ENCODE results near the gene OR1L8. TPM values are rescaled to one million over a fixed set of nuclear protein-coding genes. Genes with fewer than 3 reads are reported as not detected.

The OR1L8 gene
- total and polyA plus RNA-seq, 2 experiments from 2014 or later: not detected

DNA sequence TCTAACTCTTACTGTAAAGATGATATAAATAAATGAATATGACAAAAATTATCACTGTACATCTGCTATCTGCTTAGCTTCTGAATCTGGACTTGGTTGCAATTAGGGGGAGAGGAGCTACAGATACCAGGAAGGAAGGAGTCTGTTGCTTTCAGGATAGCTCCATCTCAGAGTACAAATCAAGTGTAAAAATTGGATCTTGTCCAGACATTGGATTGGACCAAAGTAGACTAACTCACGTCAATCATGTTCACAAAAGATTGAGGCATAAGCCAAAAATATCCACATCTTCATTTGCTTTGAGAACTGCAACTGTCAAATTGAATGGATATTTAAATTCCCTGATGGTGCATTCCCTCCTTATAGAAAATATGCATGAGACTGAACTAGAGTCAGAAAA lies 22.5 kb upstream of the OR1L8 start (continued):
- TF ChIP-seq NANOG (IDR thresholded peaks at IDR 0.05; ENCODE audit: borderline replicate concordance) (no peak), JUNB (IDR thresholded peaks at IDR 0.05; ENCODE audit: unreplicated experiment) (no peak), ZNF114 (CRISPR knock-in tag; IDR thresholded peaks at IDR 0.05) (no peak)
- TF ChIP-seq, protein P1, sequence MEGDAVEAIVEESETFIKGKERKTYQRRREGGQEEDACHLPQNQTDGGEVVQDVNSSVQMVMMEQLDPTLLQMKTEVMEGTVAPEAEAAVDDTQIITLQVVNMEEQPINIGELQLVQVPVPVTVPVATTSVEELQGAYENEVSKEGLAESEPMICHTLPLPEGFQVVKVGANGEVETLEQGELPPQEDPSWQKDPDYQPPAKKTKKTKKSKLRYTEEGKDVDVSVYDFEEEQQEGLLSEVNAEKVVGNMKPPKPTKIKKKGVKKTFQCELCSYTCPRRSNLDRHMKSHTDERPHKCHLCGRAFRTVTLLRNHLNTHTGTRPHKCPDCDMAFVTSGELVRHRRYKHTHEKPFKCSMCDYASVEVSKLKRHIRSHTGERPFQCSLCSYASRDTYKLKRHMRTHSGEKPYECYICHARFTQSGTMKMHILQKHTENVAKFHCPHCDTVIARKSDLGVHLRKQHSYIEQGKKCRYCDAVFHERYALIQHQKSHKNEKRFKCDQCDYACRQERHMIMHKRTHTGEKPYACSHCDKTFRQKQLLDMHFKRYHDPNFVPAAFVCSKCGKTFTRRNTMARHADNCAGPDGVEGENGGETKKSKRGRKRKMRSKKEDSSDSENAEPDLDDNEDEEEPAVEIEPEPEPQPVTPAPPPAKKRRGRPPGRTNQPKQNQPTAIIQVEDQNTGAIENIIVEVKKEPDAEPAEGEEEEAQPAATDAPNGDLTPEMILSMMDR (conservative IDR thresholded peaks at IDR 0.05; ENCODE audit: low read depth in 2 of 2): no peak
- TF ChIP-seq, protein P2, sequence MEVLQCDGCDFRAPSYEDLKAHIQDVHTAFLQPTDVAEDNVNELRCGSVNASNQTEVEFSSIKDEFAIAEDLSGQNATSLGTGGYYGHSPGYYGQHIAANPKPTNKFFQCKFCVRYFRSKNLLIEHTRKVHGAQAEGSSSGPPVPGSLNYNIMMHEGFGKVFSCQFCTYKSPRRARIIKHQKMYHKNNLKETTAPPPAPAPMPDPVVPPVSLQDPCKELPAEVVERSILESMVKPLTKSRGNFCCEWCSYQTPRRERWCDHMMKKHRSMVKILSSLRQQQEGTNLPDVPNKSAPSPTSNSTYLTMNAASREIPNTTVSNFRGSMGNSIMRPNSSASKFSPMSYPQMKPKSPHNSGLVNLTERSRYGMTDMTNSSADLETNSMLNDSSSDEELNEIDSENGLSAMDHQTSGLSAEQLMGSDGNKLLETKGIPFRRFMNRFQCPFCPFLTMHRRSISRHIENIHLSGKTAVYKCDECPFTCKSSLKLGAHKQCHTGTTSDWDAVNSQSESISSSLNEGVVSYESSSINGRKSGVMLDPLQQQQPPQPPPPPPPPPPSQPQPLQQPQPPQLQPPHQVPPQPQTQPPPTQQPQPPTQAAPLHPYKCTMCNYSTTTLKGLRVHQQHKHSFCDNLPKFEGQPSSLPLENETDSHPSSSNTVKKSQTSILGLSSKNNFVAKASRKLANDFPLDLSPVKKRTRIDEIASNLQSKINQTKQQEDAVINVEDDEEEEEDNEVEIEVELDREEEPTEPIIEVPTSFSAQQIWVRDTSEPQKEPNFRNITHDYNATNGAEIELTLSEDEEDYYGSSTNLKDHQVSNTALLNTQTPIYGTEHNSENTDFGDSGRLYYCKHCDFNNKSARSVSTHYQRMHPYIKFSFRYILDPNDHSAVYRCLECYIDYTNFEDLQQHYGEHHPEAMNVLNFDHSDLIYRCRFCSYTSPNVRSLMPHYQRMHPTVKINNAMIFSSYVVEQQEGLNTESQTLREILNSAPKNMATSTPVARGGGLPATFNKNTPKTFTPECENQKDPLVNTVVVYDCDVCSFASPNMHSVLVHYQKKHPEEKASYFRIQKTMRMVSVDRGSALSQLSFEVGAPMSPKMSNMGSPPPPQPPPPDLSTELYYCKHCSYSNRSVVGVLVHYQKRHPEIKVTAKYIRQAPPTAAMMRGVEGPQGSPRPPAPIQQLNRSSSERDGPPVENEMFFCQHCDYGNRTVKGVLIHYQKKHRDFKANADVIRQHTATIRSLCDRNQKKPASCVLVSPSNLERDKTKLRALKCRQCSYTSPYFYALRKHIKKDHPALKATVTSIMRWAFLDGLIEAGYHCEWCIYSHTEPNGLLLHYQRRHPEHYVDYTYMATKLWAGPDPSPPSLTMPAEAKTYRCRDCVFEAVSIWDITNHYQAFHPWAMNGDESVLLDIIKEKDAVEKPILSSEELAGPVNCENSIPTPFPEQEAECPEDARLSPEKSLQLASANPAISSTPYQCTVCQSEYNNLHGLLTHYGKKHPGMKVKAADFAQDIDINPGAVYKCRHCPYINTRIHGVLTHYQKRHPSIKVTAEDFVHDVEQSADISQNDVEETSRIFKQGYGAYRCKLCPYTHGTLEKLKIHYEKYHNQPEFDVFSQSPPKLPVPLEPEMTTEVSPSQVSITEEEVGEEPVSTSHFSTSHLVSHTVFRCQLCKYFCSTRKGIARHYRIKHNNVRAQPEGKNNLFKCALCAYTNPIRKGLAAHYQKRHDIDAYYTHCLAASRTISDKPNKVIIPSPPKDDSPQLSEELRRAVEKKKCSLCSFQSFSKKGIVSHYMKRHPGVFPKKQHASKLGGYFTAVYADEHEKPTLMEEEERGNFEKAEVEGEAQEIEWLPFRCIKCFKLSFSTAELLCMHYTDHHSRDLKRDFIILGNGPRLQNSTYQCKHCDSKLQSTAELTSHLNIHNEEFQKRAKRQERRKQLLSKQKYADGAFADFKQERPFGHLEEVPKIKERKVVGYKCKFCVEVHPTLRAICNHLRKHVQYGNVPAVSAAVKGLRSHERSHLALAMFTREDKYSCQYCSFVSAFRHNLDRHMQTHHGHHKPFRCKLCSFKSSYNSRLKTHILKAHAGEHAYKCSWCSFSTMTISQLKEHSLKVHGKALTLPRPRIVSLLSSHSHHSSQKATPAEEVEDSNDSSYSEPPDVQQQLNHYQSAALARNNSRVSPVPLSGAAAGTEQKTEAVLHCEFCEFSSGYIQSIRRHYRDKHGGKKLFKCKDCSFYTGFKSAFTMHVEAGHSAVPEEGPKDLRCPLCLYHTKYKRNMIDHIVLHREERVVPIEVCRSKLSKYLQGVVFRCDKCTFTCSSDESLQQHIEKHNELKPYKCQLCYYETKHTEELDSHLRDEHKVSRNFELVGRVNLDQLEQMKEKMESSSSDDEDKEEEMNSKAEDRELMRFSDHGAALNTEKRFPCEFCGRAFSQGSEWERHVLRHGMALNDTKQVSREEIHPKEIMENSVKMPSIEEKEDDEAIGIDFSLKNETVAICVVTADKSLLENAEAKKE (CRISPR knock-in tag; IDR thresholded peaks at IDR 0.05): no peak

DNA sequence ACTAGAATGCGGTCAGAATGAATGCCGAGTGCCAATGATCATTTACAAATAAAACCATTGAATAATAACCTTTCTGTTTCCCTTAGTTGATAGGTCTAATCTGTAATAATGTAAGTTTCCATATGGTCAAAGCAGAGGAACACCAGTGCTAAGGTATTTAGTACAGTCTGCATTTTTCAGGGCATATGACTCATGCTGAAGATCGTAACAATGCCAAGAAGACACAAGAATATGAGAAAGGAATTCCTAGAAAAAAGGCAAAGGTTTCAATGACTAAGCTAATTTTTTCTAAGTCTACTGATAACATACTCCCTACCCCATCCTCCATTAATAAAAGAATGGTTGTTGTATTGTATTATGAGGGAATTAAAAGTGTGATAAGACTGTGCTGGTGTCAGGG lies 2.8 kb downstream of the OR1L8 start:
- Histone ChIP-seq H3K79me2 (replicated peaks; ENCODE audit: insufficient read depth) (no peaks in the 10 kb centered on the region), H3K9me2 (ENCODE audit: insufficient read depth) (no peaks in the 10 kb centered on the region), H3K4me2 (no peak overlapping the region), H3K4me3 (no peak overlapping the region), H3K36me3 (ENCODE audit: insufficient read depth) (no peaks in the 10 kb centered on the region), H3K27ac (ENCODE audit: low read depth) (no peak overlapping the region), H3K4me1 (ENCODE audit: insufficient read depth) (no peaks in the 10 kb centered on the region), H4K20me1 (replicated peaks; ENCODE audit: insufficient read depth) (no peaks in the 10 kb centered on the region), H3K27me3 (ENCODE audit: insufficient read depth) (no peaks in the 10 kb centered on the region), H3F3A (replicated peaks; ENCODE audit: low read depth) (no peaks in the 10 kb centered on the region), H2AFZ (no peak overlapping the region)
- no peaks in the 10 kb centered on the region for H3K4me1 Mint-ChIP-seq
- H3K4me3 Mint-ChIP-seq: no peak overlapping the region
- H3K27ac Mint-ChIP-seq: no peak overlapping the region
- peaks cover 74% of the 10 kb centered on the region for H3K9me3 Mint-ChIP-seq
- no peaks in the 10 kb centered on the region for H3K27me3 Mint-ChIP-seq (ENCODE audit: insufficient read depth, low read depth, poor library complexity)
- no peak for ATAC-seq
- DNase-seq (ENCODE audit: low spot score): no peak
- H3K36me3 Mint-ChIP-seq (ENCODE audit: low read depth): peaks cover 4% of the 10 kb centered on the region; the same call in 2 of the 3 replicates
- TF ChIP-seq CREB1 (CRISPR knock-in tag; IDR thresholded peaks at IDR 0.05; ENCODE audit: low read depth) (no peak), POLR2AphosphoS5 (IDR thresholded peaks at IDR 0.05; ENCODE audit: low read depth) (no peak), EZH2 (IDR thresholded peaks at IDR 0.05; ENCODE audit: low read depth, unreplicated experiment) (no peak), NANOG (IDR thresholded peaks at IDR 0.05; ENCODE audit: borderline replicate concordance) (no peak), ZNF331 (CRISPR knock-in tag; IDR thresholded peaks at IDR 0.05; ENCODE audit: low read depth) (no peak), JUNB (IDR thresholded peaks at IDR 0.05; ENCODE audit: unreplicated experiment) (no peak), EZH2phosphoT487 (IDR thresholded peaks at IDR 0.05; ENCODE audit: unreplicated experiment) (no peak), ZNF114 (CRISPR knock-in tag; IDR thresholded peaks at IDR 0.05) (no peak), STAT1 (IDR thresholded peaks at IDR 0.05; ENCODE audit: unreplicated experiment) (no peak)
- TF ChIP-seq, protein P3, sequence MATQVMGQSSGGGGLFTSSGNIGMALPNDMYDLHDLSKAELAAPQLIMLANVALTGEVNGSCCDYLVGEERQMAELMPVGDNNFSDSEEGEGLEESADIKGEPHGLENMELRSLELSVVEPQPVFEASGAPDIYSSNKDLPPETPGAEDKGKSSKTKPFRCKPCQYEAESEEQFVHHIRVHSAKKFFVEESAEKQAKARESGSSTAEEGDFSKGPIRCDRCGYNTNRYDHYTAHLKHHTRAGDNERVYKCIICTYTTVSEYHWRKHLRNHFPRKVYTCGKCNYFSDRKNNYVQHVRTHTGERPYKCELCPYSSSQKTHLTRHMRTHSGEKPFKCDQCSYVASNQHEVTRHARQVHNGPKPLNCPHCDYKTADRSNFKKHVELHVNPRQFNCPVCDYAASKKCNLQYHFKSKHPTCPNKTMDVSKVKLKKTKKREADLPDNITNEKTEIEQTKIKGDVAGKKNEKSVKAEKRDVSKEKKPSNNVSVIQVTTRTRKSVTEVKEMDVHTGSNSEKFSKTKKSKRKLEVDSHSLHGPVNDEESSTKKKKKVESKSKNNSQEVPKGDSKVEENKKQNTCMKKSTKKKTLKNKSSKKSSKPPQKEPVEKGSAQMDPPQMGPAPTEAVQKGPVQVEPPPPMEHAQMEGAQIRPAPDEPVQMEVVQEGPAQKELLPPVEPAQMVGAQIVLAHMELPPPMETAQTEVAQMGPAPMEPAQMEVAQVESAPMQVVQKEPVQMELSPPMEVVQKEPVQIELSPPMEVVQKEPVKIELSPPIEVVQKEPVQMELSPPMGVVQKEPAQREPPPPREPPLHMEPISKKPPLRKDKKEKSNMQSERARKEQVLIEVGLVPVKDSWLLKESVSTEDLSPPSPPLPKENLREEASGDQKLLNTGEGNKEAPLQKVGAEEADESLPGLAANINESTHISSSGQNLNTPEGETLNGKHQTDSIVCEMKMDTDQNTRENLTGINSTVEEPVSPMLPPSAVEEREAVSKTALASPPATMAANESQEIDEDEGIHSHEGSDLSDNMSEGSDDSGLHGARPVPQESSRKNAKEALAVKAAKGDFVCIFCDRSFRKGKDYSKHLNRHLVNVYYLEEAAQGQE (IDR thresholded peaks at IDR 0.05; ENCODE audit: unreplicated experiment): no peak
- TF ChIP-seq, protein P1 (conservative IDR thresholded peaks at IDR 0.05; ENCODE audit: low read depth in 2 of 2): no peak
